ENCODE results near the gene SULT1C4. TPM values are rescaled to one million over a fixed set of nuclear protein-coding genes. Genes with fewer than 3 reads are reported as not detected.

Gene SULT1C4
- total RNA-seq, 2 experiments from 2014 or later, result not detected

DNA sequence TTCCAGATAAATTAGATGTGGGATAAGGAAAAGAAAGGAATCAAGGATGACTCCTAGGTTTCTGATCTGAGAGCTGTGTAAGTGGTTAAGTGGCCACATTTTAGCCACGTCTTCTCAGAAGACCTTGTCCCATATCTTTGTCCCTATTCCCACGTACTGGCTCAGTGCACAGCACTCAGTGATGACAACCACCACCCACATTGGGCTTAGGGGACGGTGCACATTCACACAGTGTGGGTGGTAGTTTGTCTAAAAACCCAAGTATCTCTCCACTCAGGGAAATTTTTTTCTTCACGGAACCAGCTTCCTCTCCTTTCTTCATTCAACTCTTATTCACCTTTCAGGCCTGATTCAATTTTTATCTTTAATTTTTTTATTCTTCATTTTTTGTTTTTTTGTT is 40.7 kb downstream of the SULT1C4 start:
- no peak overlapping the region for H3K4me3 Mint-ChIP-seq
- peaks cover 8% of the 10 kb centered on the region for H3K27me3 Mint-ChIP-seq
- Histone ChIP-seq H3K36me3 (ENCODE audit: insufficient read depth, low read length) (no peaks in the 10 kb centered on the region), H3K9me3 (ENCODE audit: control insufficient read depth in 1 of 2, insufficient read depth in 1 of 2, low read length in 2 of 2) (no peaks in the 10 kb centered on the region), H3K27ac (ENCODE audit: low read depth in 1 of 2, low read length in 2 of 2) (no peak overlapping the region), H3K27me3 (ENCODE audit: control insufficient read depth in 1 of 2, insufficient read depth in 2 of 2, low read length in 2 of 2) (no peaks in the 10 kb centered on the region), H3K4me1 (ENCODE audit: insufficient read depth, low read length) (no peaks in the 10 kb centered on the region), H3K4me3 (ENCODE audit: low read length) (no peak overlapping the region)
- ATAC-seq (ENCODE audit: poor library complexity), result no peak
- TF ChIP-seq, protein P1, sequence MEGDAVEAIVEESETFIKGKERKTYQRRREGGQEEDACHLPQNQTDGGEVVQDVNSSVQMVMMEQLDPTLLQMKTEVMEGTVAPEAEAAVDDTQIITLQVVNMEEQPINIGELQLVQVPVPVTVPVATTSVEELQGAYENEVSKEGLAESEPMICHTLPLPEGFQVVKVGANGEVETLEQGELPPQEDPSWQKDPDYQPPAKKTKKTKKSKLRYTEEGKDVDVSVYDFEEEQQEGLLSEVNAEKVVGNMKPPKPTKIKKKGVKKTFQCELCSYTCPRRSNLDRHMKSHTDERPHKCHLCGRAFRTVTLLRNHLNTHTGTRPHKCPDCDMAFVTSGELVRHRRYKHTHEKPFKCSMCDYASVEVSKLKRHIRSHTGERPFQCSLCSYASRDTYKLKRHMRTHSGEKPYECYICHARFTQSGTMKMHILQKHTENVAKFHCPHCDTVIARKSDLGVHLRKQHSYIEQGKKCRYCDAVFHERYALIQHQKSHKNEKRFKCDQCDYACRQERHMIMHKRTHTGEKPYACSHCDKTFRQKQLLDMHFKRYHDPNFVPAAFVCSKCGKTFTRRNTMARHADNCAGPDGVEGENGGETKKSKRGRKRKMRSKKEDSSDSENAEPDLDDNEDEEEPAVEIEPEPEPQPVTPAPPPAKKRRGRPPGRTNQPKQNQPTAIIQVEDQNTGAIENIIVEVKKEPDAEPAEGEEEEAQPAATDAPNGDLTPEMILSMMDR (IDR thresholded peaks at IDR 0.05), result no peak
- DNase-seq, result no peak
- H3K27ac Mint-ChIP-seq, result no peak overlapping the region
- no peaks in the 10 kb centered on the region for H3K36me3 Mint-ChIP-seq (ENCODE audit: low read depth)
- ChIA-PET CTCF (no interaction called here), POLR2A (no interaction called here)
- no peaks in the 10 kb centered on the region for H3K4me1 Mint-ChIP-seq (ENCODE audit: low read depth)
- intact Hi-C loops (cut with DNase I, micrococcal nuclease), result no loop called here
- H3K9me3 Mint-ChIP-seq, result no peaks in the 10 kb centered on the region

DNA sequence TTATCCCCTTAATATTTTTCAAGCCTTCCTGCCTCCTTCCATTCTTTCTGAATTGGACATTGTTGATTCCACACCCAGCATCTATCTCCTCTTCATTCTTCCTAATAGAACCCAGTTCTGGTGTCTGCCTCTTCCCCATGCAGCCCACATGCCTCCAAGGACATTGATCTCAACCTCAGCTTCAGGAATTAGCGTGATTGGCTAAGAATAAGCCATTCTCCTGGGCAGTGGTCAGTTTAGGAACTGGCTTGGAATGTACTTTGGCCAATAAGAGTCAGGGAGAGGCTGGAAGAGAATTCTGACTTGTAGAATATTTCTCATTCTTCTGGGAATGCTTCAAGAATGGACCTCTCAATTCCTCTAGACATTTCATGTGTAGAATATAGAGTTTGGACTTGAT is 45.3 kb downstream of the SULT1C4 start:
- Mint-ChIP-seq H3K27ac (no peak overlapping the region), H3K36me3 (ENCODE audit: low read depth) (no peaks in the 10 kb centered on the region), H3K9me3 (no peaks in the 10 kb centered on the region), H3K27me3 (peaks cover 21% of the 10 kb centered on the region), H3K4me1 (ENCODE audit: low read depth) (no peaks in the 10 kb centered on the region), H3K4me3 (no peak overlapping the region)
- Histone ChIP-seq H3K27me3 (ENCODE audit: control insufficient read depth in 1 of 2, insufficient read depth in 2 of 2, low read length in 2 of 2) (no peaks in the 10 kb centered on the region), H3K4me3 (ENCODE audit: low read length) (no peak overlapping the region), H3K9me3 (ENCODE audit: control insufficient read depth in 1 of 2, insufficient read depth in 1 of 2, low read length in 2 of 2) (no peaks in the 10 kb centered on the region), H3K36me3 (ENCODE audit: insufficient read depth, low read length) (no peaks in the 10 kb centered on the region), H3K27ac (ENCODE audit: low read depth in 1 of 2, low read length in 2 of 2) (no peak overlapping the region), H3K4me1 (ENCODE audit: insufficient read depth, low read length) (no peaks in the 10 kb centered on the region)
- DNase-seq (no peak), ATAC-seq (ENCODE audit: poor library complexity) (no peak)
- ChIA-PET CTCF (no interaction called here), POLR2A (no interaction called here)
- TF ChIP-seq, protein P1 (IDR thresholded peaks at IDR 0.05), result no peak
- intact Hi-C loops (cut with DNase I, micrococcal nuclease), result no loop called here

DNA sequence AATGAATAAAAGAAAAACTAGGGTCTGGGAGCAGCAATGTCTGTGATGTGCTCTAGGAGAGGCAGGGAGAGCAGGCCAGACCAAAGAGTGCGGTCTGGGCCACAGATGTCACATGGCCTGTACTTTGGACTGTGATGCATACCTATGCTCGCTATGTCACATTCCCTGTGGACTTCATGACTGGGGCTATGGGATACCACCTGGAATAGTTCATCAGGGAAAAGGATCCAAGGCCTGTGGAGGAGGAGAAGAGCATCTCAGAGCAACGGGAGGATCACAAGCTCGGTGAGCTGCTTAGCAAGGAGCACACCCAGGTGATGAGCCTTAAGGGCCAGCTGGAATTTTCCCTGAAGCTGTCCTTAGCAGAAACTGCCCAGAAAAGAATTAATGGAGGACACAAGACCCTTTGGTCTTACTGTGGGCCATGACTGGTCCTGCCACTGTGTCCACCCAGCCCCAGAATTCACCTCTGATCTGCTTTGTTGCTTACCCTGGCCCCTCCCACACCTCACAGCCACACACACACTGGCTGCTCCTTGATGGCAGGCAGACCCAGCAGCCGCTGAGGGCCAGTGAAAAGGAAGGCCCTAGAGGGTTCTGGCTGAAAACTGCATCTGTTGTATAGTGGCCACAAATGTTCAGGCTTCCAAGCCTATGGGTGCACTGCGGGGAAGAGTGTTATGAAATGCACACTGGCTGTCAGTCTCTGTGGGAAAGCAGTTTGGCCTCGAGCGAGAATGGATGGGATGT is 45.9 kb downstream of the SULT1C4 start:
- Mint-ChIP-seq H3K36me3 (ENCODE audit: low read depth) (no peaks in the 10 kb centered on the region), H3K27me3 (peaks cover 21% of the 10 kb centered on the region), H3K4me1 (ENCODE audit: low read depth) (no peaks in the 10 kb centered on the region), H3K27ac (no peak overlapping the region), H3K4me3 (no peak overlapping the region), H3K9me3 (no peaks in the 10 kb centered on the region)
- no peaks in the 10 kb centered on the region for H3K9me3 ChIP-seq (ENCODE audit: control insufficient read depth in 1 of 2, insufficient read depth in 1 of 2, low read length in 2 of 2)
- ATAC-seq (ENCODE audit: poor library complexity), result no peak
- no peak overlapping the region for H3K27ac ChIP-seq (ENCODE audit: low read depth in 1 of 2, low read length in 2 of 2)
- ChIA-PET POLR2A (no interaction called here), CTCF (no interaction called here)
- TF ChIP-seq, protein P1 (IDR thresholded peaks at IDR 0.05), result no peak
- no peaks in the 10 kb centered on the region for H3K4me1 ChIP-seq (ENCODE audit: insufficient read depth, low read length)
- intact Hi-C loops (cut with DNase I, micrococcal nuclease), result no loop called here
- no peak overlapping the region for H3K4me3 ChIP-seq (ENCODE audit: low read length)
- no peak for DNase-seq
- no peaks in the 10 kb centered on the region for H3K27me3 ChIP-seq (ENCODE audit: control insufficient read depth in 1 of 2, insufficient read depth in 2 of 2, low read length in 2 of 2)
- H3K36me3 ChIP-seq (ENCODE audit: insufficient read depth, low read length), result no peaks in the 10 kb centered on the region

Measured in CD4-positive, alpha-beta T cell (primary cell).